ENCODE measurements around the gene HIPK2. TPM values are rescaled to one million over a fixed set of nuclear protein-coding genes. Genes with fewer than 3 reads are reported as not detected.

The HIPK2 gene
- total and polyA plus RNA-seq, 3 experiments from 2014 or later = 1.7 to 22.7 (median 21.2) TPM

GRCh38 chr7:139526578-139527544 lies 250.9 kb downstream of the HIPK2 start:
- H3K36me3 ChIP-seq (ENCODE audit: insufficient read depth, low read length) = no peaks in the 10 kb centered on the region
- no peaks in the 10 kb centered on the region for H3K36me3 Mint-ChIP-seq
- H3K9me3 ChIP-seq (ENCODE audit: low read length) = no peaks in the 10 kb centered on the region
- H3K4me1 ChIP-seq (ENCODE audit: insufficient read depth, low read length) = no peaks in the 10 kb centered on the region
- POLR2A ChIA-PET = no interaction called here
- H3K9me3 Mint-ChIP-seq = no peaks in the 10 kb centered on the region
- peak overlapping the region in 1 of 7 donors; percentile 11 for H3K4me3 Mint-ChIP-seq
- peaks cover 9% of the 10 kb centered on the region for H3K27me3 ChIP-seq (ENCODE audit: insufficient read depth, low read length, poor library complexity, severe bottlenecking)
- no peak for DNase-seq
- H3K27me3 Mint-ChIP-seq = peaks cover 29 to 60% of the 10 kb centered on the region in 2 donors
- peaks cover 2 to 7% (median 6%) of the 10 kb centered on the region in 3 donors for H3K4me1 Mint-ChIP-seq
- peak overlapping the region in 1 of 8 donors; percentile 62 for H3K27ac Mint-ChIP-seq
- H3K27ac ChIP-seq (ENCODE audit: low read depth, low read length) = no peak overlapping the region
- CTCF ChIA-PET = interaction anchor here (0.6 kb wide), 1 partner anchor 10 kb away, joined by 3 read pairs; no protein-coding TSS in a partner anchor
- no peak overlapping the region for H3K4me3 ChIP-seq (ENCODE audit: low read length)

- CTCF ChIA-PET = no interaction called here
- Mint-ChIP-seq H3K4me1 (peaks cover 2 to 7% (median 6%) of the 10 kb centered on the region in 3 donors), H3K4me3 (no peak overlapping the region), H3K9me3 (peaks cover 0 to 3% (median 0%) of the 10 kb centered on the region in 5 donors), H3K27me3 (peaks cover 32 to 63% of the 10 kb centered on the region in 2 donors), H3K27ac (no peak overlapping the region), H3K36me3 (no peaks in the 10 kb centered on the region)
- peaks cover 9% of the 10 kb centered on the region for H3K27me3 ChIP-seq (ENCODE audit: insufficient read depth, low read length, poor library complexity, severe bottlenecking)
- DNase-seq = no peak
- H3K36me3 ChIP-seq (ENCODE audit: insufficient read depth, low read length) = no peaks in the 10 kb centered on the region
- no peak overlapping the region for H3K27ac ChIP-seq (ENCODE audit: low read depth, low read length)
- no peak overlapping the region for H3K4me3 ChIP-seq (ENCODE audit: low read length)
- H3K9me3 ChIP-seq (ENCODE audit: low read length) = no peaks in the 10 kb centered on the region
- H3K4me1 ChIP-seq (ENCODE audit: insufficient read depth, low read length) = no peaks in the 10 kb centered on the region
- POLR2A ChIA-PET = no interaction called here
Measured at GRCh38 chr7:139525750-139526149, 252.0 kb downstream of the HIPK2 start.

- peaks cover 2 to 7% (median 6%) of the 10 kb centered on the region in 3 donors for H3K4me1 Mint-ChIP-seq
- ChIA-PET POLR2A (no interaction called here), CTCF (no interaction called here)
- Histone ChIP-seq H3K36me3 (ENCODE audit: insufficient read depth, low read length) (no peaks in the 10 kb centered on the region), H3K4me3 (ENCODE audit: low read length) (no peak overlapping the region), H3K9me3 (ENCODE audit: low read length) (no peaks in the 10 kb centered on the region), H3K4me1 (ENCODE audit: insufficient read depth, low read length) (no peaks in the 10 kb centered on the region), H3K27ac (ENCODE audit: low read depth, low read length) (no peak overlapping the region), H3K27me3 (ENCODE audit: insufficient read depth, low read length, poor library complexity, severe bottlenecking) (peaks cover 9% of the 10 kb centered on the region)
- H3K4me3 Mint-ChIP-seq = no peak overlapping the region
- H3K36me3 Mint-ChIP-seq = no peaks in the 10 kb centered on the region
- H3K27me3 Mint-ChIP-seq = peaks cover 32 to 62% of the 10 kb centered on the region in 2 donors
- no peak overlapping the region for H3K27ac Mint-ChIP-seq
- peaks cover 0 to 3% (median 0%) of the 10 kb centered on the region in 5 donors for H3K9me3 Mint-ChIP-seq
- no peak for DNase-seq
Measured at GRCh38 chr7:139525239-139525638, 252.6 kb downstream of the HIPK2 start.

GRCh38 chr7:139523968-139524815 lies 253.6 kb downstream of the HIPK2 start:
- CTCF ChIA-PET = no interaction called here

GRCh38 chr7:139523199-139523941 lies 254.4 kb downstream of the HIPK2 start, which contains the start of gene CLEC2L:
Gene CLEC2L (plus strand): TSS chr7:139523685. CDS start chr7:139523928, 243 bp downstream.
- peaks cover 32 to 52% of the 10 kb centered on the region in 2 donors for H3K27me3 Mint-ChIP-seq
- DNase-seq = no peak
- Histone ChIP-seq H3K4me3 (ENCODE audit: low read length) (no peak within 1 kb of the TSS), H3K27ac (ENCODE audit: low read depth, low read length) (no peak within 1 kb of the TSS), H3K9me3 (ENCODE audit: low read length) (no peaks in the 10 kb centered on the region), H3K4me1 (ENCODE audit: insufficient read depth, low read length) (no peaks in the 10 kb centered on the region), H3K36me3 (ENCODE audit: insufficient read depth, low read length) (no peaks in the 10 kb centered on the region), H3K27me3 (ENCODE audit: insufficient read depth, low read length, poor library complexity, severe bottlenecking) (peaks cover 5% of the 10 kb centered on the region)
- H3K9me3 Mint-ChIP-seq = peaks cover 0 to 3% (median 0%) of the 10 kb centered on the region in 5 donors
- H3K4me1 Mint-ChIP-seq = peaks cover 2 to 7% (median 6%) of the 10 kb centered on the region in 3 donors
- no peak within 1 kb of the TSS for H3K27ac Mint-ChIP-seq
- H3K36me3 Mint-ChIP-seq = no peaks in the 10 kb centered on the region
- peak within 1 kb of the TSS in 1 of 7 donors; percentile 48 for H3K4me3 Mint-ChIP-seq
- ChIA-PET POLR2A (no interaction called here), CTCF (no interaction called here)

More at GRCh38 chr7:139523968-139524815, 253.6 kb downstream of the HIPK2 start:
- H3K36me3 ChIP-seq (ENCODE audit: insufficient read depth, low read length) = no peaks in the 10 kb centered on the region
- no peak overlapping the region for H3K4me3 ChIP-seq (ENCODE audit: low read length)
- no peaks in the 10 kb centered on the region for H3K9me3 ChIP-seq (ENCODE audit: low read length)
- no peak overlapping the region for H3K4me3 Mint-ChIP-seq
- H3K27me3 Mint-ChIP-seq = peaks cover 32 to 59% of the 10 kb centered on the region in 2 donors
- no peak for DNase-seq
- H3K4me1 ChIP-seq (ENCODE audit: insufficient read depth, low read length) = no peaks in the 10 kb centered on the region
- POLR2A ChIA-PET = no interaction called here
- H3K27ac Mint-ChIP-seq = no peak overlapping the region
- H3K4me1 Mint-ChIP-seq = peaks cover 2 to 7% (median 6%) of the 10 kb centered on the region in 3 donors
- peaks cover 9% of the 10 kb centered on the region for H3K27me3 ChIP-seq (ENCODE audit: insufficient read depth, low read length, poor library complexity, severe bottlenecking)
- H3K36me3 Mint-ChIP-seq = no peaks in the 10 kb centered on the region
- H3K9me3 Mint-ChIP-seq = peaks cover 0 to 3% (median 0%) of the 10 kb centered on the region in 5 donors
- no peak overlapping the region for H3K27ac ChIP-seq (ENCODE audit: low read depth, low read length)

- Mint-ChIP-seq H3K4me1 (peaks cover 2 to 7% (median 6%) of the 10 kb centered on the region in 3 donors), H3K36me3 (no peaks in the 10 kb centered on the region), H3K27ac (no peak overlapping the region), H3K9me3 (peaks cover 0 to 3% (median 0%) of the 10 kb centered on the region in 5 donors), H3K4me3 (no peak overlapping the region), H3K27me3 (peaks cover 33 to 52% of the 10 kb centered on the region in 2 donors)
- CTCF ChIA-PET = no interaction called here
- no peak overlapping the region for H3K4me3 ChIP-seq (ENCODE audit: low read length)
- POLR2A ChIA-PET = no interaction called here
- no peaks in the 10 kb centered on the region for H3K9me3 ChIP-seq (ENCODE audit: low read length)
- no peaks in the 10 kb centered on the region for H3K4me1 ChIP-seq (ENCODE audit: insufficient read depth, low read length)
- no peak for DNase-seq
- H3K36me3 ChIP-seq (ENCODE audit: insufficient read depth, low read length) = no peaks in the 10 kb centered on the region
- H3K27ac ChIP-seq (ENCODE audit: low read depth, low read length) = no peak overlapping the region
- H3K27me3 ChIP-seq (ENCODE audit: insufficient read depth, low read length, poor library complexity, severe bottlenecking) = peaks cover 5% of the 10 kb centered on the region
Measured at GRCh38 chr7:139522830-139523198, 255.0 kb downstream of the HIPK2 start.

- Histone ChIP-seq H3K9me3 (ENCODE audit: low read length) (no peaks in the 10 kb centered on the region), H3K4me1 (ENCODE audit: insufficient read depth, low read length) (no peaks in the 10 kb centered on the region), H3K4me3 (ENCODE audit: low read length) (no peak overlapping the region), H3K36me3 (ENCODE audit: insufficient read depth, low read length) (no peaks in the 10 kb centered on the region), H3K27me3 (ENCODE audit: insufficient read depth, low read length, poor library complexity, severe bottlenecking) (peaks cover 5% of the 10 kb centered on the region), H3K27ac (ENCODE audit: low read depth, low read length) (no peak overlapping the region)
- peak overlapping the region in 1 of 7 donors; percentile 5 for H3K4me3 Mint-ChIP-seq
- peaks cover 36 to 53% of the 10 kb centered on the region in 2 donors for H3K27me3 Mint-ChIP-seq
- H3K27ac Mint-ChIP-seq = no peak overlapping the region
- POLR2A ChIA-PET = no interaction called here
- DNase-seq = no peak
- CTCF ChIA-PET = no interaction called here
- H3K36me3 Mint-ChIP-seq = no peaks in the 10 kb centered on the region
- peaks cover 0 to 4% (median 2%) of the 10 kb centered on the region in 3 donors for H3K4me1 Mint-ChIP-seq
- peaks cover 0 to 3% (median 0%) of the 10 kb centered on the region in 5 donors for H3K9me3 Mint-ChIP-seq
Measured at GRCh38 chr7:139521439-139521838, 256.4 kb downstream of the HIPK2 start.
